PC-9 (cell line): ENCODE results near the gene VAPA.

ENCODE experiments used
- EZH2 ChIP-seq: fragments of 200-600 bp; sonication (generic); IDR thresholded peaks from 2 replicates; pipeline ENCODE4 v1.8.0; 2017; ENCODE audit warnings: antibody characterized with exemption, low read depth
- TF ChIP-seq, protein P1 (sequence below): fragments of 200-600 bp; sonication (generic); conservative IDR thresholded peaks from 2 replicates; pipeline ENCODE4 v1.6.1; 2017; ENCODE audit warnings: mixed run types, antibody characterized with exemption, mild to moderate bottlenecking, moderate library complexity

GRCh38 chr18:9944805-9945204 lies 31.0 kb downstream of the VAPA start:
- TF ChIP-seq, protein P1, sequence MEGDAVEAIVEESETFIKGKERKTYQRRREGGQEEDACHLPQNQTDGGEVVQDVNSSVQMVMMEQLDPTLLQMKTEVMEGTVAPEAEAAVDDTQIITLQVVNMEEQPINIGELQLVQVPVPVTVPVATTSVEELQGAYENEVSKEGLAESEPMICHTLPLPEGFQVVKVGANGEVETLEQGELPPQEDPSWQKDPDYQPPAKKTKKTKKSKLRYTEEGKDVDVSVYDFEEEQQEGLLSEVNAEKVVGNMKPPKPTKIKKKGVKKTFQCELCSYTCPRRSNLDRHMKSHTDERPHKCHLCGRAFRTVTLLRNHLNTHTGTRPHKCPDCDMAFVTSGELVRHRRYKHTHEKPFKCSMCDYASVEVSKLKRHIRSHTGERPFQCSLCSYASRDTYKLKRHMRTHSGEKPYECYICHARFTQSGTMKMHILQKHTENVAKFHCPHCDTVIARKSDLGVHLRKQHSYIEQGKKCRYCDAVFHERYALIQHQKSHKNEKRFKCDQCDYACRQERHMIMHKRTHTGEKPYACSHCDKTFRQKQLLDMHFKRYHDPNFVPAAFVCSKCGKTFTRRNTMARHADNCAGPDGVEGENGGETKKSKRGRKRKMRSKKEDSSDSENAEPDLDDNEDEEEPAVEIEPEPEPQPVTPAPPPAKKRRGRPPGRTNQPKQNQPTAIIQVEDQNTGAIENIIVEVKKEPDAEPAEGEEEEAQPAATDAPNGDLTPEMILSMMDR: no peak
- TF ChIP-seq EZH2: no peak
